Measurements from ENCODE around the gene MMUT.
"Not testable (repeated sequence)": the region's sequence is repeated elsewhere in the genome, so short reads cannot be mapped to it uniquely, and the experiment has no call there.

Gene MMUT

GRCh38 chr6:49423817-49424216, 39.2 kb downstream of the MMUT start:
- H3K4me3 ChIP-seq (ENCODE audit: low read length), result no peak overlapping the region
- TF ChIP-seq, protein P1, sequence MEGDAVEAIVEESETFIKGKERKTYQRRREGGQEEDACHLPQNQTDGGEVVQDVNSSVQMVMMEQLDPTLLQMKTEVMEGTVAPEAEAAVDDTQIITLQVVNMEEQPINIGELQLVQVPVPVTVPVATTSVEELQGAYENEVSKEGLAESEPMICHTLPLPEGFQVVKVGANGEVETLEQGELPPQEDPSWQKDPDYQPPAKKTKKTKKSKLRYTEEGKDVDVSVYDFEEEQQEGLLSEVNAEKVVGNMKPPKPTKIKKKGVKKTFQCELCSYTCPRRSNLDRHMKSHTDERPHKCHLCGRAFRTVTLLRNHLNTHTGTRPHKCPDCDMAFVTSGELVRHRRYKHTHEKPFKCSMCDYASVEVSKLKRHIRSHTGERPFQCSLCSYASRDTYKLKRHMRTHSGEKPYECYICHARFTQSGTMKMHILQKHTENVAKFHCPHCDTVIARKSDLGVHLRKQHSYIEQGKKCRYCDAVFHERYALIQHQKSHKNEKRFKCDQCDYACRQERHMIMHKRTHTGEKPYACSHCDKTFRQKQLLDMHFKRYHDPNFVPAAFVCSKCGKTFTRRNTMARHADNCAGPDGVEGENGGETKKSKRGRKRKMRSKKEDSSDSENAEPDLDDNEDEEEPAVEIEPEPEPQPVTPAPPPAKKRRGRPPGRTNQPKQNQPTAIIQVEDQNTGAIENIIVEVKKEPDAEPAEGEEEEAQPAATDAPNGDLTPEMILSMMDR (IDR thresholded peaks at IDR 0.05; ENCODE audit: insufficient read depth, low read depth, low read length, missing control alignments), result peak; percentile 12
- peak; percentile 40 for DNase-seq (ENCODE audit: low read depth)

DNA sequence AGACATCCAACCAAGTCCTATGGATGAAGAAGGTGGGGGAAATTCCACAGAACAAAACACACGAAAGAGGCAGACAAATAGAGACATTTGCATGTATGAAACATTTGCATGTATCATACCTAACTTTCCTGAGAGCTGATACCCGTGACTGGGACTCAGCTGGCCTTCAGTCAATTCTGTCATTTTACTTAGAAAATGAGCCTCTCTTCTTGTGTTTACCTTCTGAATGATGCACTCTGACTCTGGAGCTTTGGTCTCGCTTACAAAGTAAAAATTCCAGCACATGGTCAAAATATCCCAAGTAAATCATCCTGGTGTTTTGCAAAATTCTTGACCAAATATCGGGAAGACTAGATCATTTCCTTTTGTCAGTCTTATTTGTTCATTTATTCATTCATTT, 46.9 kb downstream of the MMUT start:
- TF ChIP-seq, protein P1 (IDR thresholded peaks at IDR 0.05; ENCODE audit: insufficient read depth, low read depth, low read length, missing control alignments), result no peak
- DNase-seq (ENCODE audit: low read depth), result peak; percentile 2
- H3K4me3 ChIP-seq (ENCODE audit: low read length), result no peak overlapping the region

- no peak overlapping the region for H3K4me3 ChIP-seq (ENCODE audit: low read length)
- no peak for DNase-seq (ENCODE audit: low read depth)
- TF ChIP-seq, protein P1 (IDR thresholded peaks at IDR 0.05; ENCODE audit: insufficient read depth, low read depth, low read length, missing control alignments), result no peak
These were observed 47.7 kb downstream of the MMUT start for GRCh38 chr6:49415358-49415757.

DNA sequence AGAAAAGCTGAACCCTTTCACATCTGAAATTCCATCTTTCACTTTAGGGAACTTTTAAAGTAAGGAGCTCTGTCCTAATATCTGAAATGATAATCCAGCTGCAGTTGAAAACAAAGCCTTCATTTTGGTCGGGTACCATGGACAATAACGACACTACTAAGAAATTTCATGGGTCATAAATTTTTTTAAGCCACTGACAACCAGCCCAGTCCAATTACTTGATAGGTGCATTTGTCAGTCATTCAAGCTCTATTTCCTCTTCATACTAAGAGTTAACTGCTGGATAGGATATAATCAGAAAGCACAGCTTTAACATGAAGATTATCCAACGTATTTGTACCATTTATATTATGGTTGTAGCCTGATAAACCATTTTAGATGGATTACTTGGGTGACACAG, 52.5 kb downstream of the MMUT start:
- TF ChIP-seq, protein P1 (IDR thresholded peaks at IDR 0.05; ENCODE audit: insufficient read depth, low read depth, low read length, missing control alignments), result no peak
- no peak overlapping the region for H3K4me3 ChIP-seq (ENCODE audit: low read length)
- DNase-seq (ENCODE audit: low read depth), result no peak

DNA sequence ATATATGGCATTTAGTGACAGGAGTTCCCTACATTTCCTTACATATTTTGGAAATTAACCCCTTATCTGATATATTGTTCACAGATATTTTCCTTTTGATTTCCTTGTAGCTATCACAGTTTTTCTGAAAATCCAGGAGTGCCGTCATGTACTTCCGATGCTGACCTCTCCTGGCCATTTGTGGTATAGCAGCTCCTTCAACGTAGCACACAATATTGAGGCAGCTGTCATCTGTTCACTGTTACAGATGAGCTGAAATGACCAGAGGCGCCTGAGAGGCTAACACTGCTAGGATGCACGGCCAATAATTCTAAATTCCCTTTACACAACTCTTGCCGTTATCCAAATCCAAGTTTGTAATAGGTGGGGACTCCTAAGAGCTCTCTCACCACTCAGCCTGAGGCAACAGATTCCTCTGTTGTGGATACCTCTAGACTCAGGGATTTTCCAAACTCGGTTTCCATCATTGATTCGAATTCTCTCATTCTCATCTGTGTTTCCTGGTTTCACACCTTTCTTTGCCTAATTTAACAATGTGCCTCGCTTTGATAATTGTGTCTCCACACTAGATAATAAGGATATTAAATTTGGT, 53.0 kb downstream of the MMUT start:
- TF ChIP-seq, protein P1 (IDR thresholded peaks at IDR 0.05; ENCODE audit: insufficient read depth, low read depth, low read length, missing control alignments), result peak; percentile 93
- peak; percentile 80 for DNase-seq (ENCODE audit: low read depth)
- H3K4me3 ChIP-seq (ENCODE audit: low read length), result no peak overlapping the region

DNA sequence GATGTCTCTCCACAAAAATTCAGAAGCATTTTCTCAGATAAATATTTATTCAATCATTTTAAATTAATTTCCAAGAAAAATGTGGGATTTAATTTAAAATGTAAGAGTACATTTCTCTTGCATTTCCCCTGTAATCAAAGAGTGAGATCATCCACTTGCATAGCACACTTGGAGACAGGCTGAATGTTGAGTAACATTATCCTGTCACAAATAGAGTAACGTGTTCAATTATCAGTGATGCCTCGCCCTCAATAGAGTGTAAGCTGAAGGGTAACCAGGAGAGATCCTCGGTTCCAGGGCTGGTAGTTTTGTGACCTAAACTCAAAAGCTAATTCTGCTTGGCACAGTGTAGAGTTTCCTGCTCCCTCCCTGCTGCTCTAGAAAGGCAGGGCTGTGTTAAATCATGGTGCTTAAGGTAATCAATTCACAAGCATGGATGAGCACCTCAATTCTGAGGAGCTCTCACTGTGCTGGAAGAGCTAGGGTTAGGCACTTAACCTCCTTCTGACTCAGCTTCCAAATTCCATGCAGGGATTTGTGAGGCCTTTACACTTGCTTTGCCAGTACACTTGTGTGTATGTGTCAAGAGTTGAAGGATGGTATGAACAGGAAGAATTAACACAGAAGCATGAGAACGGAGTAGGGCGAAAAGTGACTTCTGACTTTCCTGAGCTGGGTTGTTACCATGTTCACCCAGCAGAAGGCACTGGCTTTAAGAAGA, 56.6 kb downstream of the MMUT start:
- H3K4me3 ChIP-seq (ENCODE audit: low read length), result no peak overlapping the region
- TF ChIP-seq, protein P1 (IDR thresholded peaks at IDR 0.05; ENCODE audit: insufficient read depth, low read depth, low read length, missing control alignments), result no peak
- DNase-seq (ENCODE audit: low read depth), result peak; percentile 23

GRCh38 chr6:49401063-49401462, 62.0 kb downstream of the MMUT start:
- no peak overlapping the region for H3K4me3 ChIP-seq (ENCODE audit: low read length)
- no peak for DNase-seq (ENCODE audit: low read depth)
- TF ChIP-seq, protein P1 (IDR thresholded peaks at IDR 0.05; ENCODE audit: insufficient read depth, low read depth, low read length, missing control alignments), result no peak

DNA sequence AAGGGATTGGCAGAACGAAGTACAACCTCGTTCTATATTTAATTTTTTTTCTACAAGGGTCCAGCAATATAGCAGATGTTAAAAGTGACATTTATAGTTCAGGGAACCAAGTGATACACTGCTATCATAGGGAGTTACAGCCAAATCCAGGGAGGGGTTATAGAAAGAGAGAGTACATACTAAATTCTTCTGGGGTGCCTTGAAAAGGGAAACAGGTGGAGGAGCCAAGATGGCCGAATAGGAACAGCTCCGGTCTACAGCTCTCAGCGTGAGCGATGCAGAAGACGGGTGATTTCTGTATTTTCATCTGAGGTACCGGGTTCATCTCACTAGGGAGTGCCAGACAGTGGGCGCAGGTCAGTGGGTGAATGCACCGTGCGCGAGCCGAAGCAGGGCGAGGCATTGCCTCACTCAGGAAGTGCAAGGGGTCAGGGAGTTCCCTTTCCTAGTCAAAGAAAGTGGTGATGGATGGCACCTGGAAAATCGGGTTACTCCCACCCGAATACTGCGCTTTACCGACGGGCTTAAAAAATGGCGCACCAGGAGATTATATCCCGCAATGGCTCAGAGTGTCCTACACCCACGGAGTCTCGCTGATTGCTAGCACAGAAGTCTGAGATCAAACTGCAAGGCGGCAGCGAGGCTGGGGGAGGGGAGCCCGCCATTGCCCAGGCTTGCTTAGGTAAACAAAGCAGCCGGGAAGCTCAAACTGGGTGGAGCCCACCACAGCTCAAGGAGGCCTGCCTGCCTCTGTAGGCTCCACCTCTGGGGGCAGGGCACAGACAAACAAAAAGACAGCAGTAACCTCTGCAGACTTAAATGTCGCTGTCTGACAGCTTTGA, 76.2 kb downstream of the MMUT start:
- DNase-seq (ENCODE audit: low read depth), result not testable (repeated sequence)

More for the DNA sequence above, 76.2 kb downstream of the MMUT start:
- H3K4me3 ChIP-seq (ENCODE audit: low read length), result not testable (repeated sequence)

All from epithelial cell of esophagus (primary cell).